ENCODE results near the gene TBK1.
"Not testable (repeated sequence)": the region's sequence is repeated elsewhere in the genome, so short reads cannot be mapped to it uniquely, and the experiment has no call there.

TBK1 gene

DNA sequence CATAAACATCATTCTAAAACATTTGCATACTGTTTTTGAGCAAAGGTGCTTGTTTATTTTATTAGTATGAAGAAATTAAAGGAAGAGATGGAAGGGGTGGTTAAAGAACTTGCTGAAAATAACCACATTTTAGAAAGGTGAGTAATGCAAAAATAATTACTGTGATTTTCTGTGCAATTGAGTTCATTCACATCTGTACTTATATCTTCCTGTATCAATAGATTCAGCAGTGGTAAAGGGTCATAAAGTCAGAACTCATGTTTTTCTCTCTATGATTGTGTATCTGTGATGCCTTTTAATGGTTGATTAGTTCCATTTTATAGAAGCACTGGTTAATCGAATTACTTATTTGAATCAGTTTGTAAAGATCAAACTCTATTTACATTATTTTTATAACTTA, 46.0 kb downstream of the TBK1 start:
- no peak for DNase-seq

DNA sequence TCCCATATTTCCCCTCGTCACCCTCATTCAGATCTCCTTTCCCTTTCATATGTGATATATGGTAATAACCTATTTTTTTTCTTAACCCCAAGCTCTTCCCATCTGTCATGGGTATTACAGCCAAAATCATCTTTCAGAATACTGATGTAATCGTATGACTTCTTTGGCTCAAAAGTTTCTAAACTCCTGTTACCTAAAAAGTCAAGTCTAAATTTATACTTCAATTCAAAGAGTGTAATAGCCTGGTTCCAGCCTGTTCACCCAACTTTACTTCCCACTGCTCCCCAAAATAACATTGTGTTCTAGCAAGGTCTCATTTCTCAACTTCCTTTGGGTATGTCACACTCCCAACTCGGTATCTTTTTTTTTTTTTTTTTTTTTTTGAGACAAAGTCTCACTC, 48.5 kb downstream of the TBK1 start:
- no peak for DNase-seq

DNA sequence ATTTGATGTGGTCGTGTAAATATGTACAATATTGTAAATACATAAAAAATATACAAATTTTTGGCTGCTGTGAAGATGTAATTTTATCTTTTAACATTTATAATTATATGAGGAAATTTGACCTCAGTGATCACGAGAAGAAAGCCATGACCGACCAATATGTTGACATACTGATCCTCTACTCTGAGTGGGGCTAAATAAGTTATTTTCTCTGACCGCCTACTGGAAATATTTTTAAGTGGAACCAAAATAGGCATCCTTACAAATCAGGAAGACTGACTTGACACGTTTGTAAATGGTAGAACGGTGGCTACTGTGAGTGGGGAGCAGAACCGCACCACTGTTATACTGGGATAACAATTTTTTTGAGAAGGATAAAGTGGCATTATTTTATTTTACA, 49.6 kb downstream of the TBK1 start:
- no peak for DNase-seq

DNA sequence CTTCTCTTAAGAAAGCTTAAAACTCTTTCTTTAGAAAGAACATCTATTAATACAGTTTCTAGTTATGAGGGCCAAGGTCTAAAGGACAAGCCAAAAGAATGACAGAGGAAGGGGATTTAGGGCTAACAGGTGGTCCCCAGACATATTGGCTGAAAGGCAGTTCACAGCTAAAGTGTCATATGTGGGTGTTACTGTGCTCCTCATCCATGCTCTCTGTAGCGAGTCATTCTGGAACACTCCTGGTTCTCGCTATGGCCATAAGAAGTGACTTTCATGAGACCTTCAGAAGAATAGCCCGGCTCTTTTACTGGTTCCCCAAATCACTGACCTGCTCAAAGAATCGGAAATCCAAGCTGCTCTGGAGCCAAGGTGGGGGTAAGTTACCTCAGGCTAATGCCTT, 55.0 kb downstream of the TBK1 start:
- DNase-seq: no peak

DNA sequence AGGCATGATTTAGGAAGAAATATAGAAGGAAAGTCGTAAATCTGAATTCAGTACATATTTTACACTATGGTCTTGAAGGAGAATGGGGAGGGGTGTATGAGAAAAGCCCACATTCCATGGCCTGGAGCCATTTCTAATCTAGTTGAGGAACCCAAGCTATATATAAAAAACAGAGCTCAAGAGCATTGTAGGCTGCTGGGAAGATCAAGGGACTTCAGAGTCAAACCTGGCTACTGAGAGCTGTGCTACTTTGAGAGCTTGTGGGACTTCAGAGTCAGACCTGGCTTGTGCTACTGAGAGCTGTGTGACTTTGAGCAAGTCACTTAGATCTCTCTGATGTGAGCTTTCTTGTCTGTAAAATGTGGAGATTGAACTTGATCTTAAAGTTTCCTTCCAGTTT, 58.7 kb downstream of the TBK1 start:
- DNase-seq: no peak

DNA sequence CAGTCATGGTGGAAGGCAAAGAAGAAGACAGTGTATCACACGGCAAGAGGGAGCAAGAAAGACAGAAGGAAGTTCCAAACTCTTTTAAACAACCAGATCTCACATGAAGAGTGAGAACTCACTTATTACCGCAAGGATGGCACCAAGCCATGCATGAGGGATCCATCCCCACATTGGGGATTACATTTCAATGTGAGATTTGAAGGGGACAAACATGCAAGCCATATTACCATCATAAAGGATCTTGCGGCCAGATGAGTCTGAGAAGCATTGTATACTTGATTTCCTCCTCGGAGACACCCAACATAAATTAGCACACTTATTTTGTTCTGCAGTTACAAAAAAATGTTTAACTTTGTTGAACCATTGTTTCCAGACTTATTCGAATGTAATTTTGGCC, 66.5 kb downstream of the TBK1 start:
- DNase-seq: no peak

DNA sequence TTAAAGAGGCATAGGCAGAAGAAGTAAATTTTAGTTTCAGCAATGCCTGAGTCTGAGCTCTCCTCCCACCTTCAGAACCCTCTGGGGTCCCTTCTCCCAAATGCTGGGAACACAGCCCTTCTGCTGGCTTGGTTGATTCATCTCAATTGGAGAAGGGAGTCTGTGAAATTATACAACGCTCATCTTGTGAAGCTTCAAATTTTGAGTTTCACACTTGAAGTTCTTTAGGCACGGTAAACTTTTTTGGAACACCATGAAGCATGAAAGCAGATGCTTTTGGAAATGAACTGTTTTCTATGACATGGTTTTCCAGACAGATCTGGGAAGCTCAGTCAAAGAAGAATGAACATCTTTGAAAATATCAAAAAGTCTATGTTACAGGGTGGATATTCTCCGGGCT, 69.9 kb downstream of the TBK1 start:
- DNase-seq: no peak

DNA sequence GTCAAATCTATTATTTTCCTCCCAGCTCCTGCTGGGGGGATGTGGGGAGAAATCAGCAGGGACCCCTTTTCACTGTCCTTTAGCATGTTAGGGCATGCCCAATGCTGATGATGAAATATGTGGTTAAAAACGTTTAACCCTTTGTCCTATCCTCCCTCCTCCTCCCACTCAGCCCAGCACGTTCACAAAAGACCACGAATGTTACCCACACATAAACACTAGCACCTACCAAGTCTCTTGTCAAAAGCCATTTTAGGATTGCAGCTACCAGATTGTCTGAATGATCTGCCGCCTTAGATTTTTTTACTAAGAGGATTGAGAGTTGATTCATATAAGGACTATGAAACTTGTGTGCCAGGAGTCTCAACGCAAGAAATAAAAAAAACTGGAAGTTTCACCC, 70.4 kb downstream of the TBK1 start:
- no peak for DNase-seq

DNA sequence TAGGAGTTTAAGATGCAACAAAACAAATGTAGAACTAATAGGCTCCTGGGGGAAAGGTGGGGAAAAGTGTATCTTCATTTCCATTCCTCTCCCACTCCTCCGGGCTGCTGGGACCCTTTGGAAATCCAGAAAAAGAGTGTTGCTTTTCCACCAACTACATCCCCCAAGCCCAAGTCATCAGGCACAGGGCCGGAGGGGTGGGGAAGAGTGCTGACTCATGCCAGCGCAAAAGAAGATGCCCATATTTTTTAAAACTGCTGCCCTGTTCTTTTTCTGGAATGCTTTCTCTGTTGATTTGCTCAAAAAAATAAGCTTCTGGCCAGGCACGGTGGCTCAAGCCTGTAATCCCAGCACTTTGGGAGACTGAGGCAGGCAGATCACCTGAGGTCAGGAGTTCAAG, 70.9 kb downstream of the TBK1 start:
- no peak for DNase-seq

DNA sequence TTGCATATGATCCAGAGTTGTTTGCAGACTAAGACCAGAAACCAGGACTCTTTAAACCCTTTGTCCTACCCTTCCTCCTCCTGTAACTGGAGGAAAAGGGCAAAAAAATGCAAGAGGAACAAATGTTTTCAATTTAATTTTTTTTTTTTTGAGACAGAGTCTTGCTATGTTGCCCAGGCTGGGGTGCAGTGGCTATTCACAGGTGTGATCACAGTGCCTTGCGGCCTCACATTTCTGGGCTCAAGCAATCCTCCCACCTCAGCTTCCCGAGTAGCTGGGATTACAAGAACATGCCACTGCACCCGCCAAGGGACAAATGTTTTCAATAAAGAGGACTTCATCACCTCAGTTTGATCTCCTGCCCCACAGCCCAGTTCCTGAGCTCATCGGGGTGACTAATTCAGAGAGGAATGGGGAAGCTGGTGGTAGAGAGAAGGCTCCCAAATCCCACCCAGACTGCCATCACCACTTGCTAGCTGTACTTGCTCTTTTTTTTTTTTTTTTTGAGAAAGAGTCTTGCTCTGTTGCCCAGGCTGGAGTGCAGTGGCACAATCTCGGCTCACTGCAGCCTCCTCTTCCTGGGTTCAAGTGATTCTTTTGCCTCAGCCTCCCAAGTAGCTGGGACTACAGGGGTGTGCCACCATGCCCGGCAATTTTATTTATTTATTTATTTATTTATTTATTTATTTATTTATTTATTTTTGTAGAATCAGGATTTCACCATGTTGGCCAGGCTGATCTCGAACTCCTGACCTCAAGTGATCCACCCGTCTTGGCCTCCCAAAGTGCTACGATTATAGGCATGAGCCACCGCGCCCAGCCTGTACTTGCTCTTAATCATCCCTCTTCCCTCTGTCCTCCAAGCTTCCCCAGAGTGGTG, 71.9 kb downstream of the TBK1 start:
- not testable (repeated sequence) for DNase-seq

DNA sequence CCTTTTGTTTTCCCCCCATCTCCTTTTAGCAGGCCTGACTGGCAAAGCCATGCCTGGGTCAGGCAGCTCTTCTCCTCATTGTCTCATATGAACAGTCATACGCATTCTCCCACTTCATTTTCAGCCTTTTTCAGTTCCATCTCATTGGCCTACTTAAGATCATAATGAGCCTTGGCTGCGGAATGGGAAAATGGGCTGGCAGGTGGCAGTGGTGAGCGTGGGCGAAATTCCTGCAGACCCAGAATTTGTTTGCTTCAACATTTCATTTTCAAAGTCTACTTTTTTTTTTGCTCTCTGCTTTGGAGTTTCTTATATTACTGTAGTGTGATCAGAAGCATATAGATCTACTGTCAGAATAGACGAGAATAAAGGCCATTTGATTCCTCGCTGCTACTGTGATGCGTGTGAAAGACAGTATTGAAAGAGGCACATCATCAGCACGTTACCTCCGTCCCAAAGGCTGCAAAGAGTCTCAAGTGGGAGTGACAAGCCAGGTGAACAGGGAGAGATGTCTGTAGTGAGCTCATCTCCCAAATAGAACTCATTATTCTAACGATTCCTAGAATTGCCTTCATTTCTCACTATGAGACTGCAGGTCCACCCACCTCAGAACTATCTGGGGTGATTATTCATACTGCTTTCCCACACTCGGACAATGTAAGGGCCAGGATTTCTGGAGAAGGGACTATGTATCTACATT, 73.7 kb downstream of the TBK1 start:
- no peak for DNase-seq

DNA sequence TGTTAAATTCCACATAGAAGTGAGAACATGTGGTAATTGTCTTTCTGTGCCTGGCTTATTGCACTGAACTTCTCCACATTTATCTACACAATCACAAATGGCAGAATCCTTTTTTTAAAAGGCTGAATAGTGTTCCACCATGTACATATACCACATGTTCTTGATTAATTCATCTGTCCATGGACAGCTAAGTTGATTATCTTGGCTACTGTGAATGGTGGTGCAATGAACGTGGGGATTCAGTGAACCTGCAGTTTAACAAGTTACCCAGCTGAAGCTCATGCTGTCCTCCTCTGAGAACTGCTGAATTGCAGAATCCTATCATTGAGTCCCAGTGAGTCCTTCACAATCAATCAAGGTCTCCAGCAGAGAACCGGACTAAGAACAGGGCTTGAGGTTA, 74.9 kb downstream of the TBK1 start:
- no peak for DNase-seq

DNA sequence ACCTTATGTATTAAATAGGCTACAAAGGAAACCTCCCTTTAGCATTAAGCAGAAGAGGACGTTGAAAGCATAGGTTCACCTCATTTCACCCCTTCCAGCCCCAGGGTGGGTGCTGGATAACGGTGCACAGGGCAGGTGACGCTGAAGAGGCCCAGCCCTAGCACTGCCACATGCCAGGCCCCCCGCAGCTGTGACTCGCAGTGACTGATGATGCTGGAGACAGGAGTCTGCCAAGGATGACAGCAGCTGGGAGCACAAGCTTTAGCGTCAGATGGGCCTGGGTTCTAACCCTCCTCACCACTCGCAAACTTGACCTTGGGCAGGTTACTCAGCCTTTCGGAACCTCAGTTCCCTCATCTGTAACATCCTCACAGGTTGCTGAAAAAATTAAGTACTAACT, 76.7 kb downstream of the TBK1 start:
- no peak for DNase-seq

DNA sequence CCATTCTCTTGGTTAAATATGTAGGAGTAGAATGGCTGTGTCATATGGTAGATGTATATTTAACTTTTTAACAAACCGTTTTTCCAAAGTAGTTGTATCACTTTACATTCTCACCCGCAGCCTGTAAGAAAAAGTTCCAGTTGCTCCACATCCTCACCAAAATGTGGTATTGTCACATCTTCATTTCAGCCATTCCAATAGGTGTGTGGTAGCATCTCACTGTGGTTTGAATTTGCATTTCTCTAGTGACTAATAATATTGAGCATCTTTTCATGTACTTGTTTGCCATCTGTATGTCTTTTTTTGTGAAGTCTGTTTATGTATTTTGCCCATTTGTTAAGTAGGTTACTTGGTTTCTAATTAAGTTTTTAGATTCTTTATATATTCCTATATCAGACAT, 78.6 kb downstream of the TBK1 start:
- no peak for DNase-seq

DNA sequence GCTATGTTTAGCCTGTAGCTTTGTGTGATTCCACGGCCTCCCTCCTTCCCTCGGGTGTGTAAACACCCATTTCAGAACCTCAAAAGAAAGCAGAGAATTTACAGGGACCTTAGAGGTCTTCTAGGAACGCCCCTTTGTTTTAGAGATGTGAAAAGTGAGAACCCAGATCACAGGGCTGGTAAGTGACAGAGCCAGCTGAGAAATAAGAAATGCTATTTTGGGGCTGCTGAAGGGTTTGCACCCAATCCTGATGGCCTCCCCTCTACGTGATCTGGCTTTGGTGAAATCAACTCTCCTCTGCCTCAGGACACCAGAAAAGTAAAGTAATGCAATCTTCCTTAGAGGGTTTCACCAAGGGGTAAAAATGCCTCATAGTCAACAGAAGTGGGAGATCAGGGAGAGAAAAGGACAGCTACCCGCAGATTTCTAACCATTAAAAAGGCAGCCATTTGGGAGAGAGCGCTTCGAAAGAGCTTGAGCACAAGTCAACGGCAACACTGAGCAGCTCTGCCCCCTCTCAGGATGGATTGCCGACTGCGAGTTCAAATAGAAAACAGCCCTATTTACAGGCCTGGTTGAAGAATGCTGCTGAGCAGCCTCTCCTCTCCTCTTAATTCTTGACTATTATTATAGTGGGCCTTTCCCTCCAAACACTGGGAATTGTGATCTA, 79.9 kb downstream of the TBK1 start:
- no peak for DNase-seq

DNA sequence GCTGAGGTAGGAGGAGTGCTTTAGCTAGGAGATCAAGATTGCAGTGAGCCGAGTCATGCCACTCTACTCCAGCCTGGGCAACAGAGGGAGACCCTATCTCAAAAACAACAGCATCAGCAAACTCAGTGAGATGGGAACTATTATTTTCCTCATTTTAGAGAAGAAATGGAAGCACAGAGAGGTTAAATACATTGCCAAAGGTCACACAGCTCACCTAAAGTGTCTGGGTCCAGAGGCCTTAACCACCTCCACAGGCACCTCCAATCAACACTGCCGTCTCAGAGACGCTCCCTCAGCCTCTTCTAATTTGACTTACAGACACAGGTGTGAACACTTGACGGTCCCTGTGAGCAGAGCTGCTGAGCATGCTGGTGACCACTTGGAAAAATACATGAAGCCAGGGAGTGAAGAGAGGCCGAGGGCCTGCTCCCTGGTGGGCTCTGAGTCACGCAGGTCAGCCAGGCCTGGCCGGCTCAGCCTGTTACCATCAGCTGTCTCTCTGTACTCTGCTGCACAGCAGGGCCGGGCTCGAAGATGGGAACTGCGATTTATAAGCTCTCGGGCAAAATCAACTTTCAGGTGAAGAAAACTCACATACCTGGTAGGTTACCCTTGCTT, 80.9 kb downstream of the TBK1 start:
- no peak for DNase-seq

DNA sequence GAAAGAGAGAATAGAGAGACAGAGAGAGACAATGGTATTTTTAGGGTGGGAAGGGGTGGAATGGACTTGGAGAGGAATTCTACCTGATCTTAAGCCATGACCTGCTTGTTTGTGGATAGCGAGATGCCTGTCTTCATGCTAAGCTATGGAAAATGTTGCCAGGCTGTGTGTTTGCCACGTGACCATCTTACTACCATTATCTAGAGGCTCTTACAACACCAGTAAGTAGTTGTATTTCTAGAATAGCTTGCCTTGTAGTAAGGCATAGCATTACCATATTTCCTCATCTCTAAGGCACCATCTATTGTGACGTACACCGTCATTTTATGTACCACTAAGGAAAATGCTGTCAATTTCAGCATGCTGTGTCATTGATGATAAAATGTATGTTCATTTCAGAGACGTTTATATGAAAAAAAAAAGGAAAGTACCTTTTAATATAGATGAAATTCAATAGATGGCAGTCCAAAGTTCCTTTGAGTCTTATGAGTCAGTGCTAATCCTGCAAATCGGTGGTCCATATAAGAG, 82.8 kb downstream of the TBK1 start:
- DNase-seq: no peak

DNA sequence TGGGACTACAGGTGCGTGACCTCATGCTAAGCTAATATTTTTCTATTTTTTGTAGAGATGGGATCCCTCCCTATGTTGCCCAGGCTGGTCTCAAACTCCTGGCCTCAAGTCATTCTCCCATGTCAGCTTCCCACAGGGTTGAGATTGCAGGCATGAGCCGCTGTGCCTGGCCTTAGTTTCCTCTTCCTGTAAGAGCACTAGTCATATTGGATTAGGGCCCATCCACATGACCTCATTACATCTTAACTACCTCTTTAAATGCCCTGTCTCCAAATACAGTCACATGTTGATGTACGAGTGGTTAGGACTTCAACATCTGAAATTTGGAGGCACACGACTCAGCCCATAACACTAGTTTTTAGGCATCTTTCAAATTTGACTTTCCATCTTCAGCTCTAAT, 86.2 kb downstream of the TBK1 start:
- DNase-seq: no peak

DNA sequence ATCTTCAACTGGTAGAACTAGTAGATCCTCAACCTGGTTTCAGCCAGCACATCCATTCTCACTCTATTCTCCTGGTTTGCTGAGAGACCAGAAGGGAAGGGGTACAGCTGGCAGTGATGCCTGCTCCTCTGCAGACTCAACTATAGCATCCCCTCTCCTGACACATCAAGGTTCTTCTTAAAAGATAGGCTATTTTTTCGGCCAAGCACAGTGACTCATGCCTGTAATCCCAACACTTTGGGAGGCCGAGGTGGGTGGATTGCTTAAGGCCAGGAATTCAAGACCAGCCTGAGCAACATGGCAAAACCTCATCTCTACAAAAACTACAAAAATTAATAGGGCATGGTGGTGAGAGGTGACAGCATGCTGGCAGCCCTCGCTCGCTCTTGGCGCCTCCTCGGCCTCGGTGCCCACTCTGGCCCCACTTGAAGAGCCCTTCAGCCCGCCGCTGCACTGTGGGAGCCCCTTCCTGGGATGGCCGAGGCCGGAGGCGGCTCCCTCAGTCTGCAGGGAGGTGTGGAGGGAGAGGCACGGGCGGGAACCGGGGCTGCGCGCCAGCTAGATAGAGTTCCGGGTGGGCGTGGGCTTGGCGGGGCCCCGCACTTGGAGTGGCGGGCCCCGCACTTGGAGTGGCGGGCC, 90.6 kb downstream of the TBK1 start:
- not testable (repeated sequence) for DNase-seq

DNA sequence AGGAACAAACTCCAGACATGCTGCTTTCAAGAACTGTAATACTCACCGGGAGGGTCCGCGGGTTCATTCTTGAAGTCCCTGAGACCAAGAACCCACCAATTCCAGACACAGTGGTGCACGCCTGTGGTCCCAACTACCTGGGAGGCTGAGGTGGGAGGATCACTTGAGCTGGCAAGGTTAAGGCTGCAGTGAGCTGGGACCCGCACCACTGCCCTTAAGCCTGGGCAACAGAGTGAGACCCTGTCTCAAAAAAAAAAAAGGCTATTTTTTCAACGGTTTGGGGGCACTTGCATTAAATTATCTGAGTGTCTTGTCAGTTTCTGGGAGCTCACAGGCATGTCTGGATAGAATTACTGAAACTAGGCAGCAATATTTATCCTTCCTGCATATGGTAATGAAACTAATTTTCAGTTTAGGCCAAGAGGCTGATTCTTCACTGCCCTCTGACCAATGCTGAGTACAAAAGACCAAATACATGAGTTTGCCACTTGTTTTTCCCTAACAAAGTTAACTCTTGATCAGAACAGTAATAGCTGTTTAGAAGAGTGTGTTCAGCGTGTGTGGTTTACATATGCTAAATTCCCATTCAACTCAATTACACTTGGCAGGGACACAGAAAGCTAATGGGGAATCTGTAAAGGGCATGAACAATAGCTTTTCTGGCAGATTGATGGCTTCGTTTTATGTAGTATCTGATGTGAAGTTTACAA, 92.6 kb downstream of the TBK1 start:
- no peak for DNase-seq

DNA sequence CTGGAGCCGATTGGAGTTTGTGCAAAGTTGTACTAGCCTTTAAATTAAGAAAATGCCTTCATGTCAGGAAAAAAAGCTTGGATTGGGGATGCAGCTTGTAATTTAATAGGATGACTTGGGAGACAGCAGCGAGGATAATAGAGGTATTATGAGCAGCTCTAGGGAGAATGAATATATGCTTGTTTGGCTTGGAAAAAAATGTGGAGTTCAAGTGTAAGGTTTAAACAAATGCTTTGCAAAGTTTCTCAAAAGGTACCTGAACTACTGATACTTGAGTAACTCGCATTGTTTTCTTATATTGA, 93.1 kb downstream of the TBK1 start:
- no peak for DNase-seq

DNA sequence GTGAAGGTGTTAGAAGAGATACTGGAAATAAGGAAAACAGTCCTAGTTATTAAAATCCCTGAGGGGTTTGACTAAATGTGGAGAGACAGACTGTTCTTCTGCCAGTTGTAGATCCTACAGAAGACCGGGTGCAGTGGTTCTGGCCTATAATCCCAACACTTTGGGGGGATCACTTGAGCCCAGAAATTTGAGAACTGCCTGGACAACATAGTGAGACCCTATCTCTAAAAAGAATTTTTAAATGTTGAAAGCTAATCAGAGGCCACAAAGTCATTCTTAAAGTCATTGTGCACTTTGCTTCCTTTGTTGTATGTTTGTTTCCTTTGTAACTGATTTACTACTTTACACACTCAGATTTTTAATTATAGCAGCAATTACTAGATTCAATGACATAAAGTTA, 97.2 kb downstream of the TBK1 start:
- no peak for DNase-seq
